Esophagus muscularis mucosa (tissue), 3 donors: ENCODE results near the gene RNF220.

Source experiments
- CTCF ChIP-seq, 3 experiments: fragments of 200-600 bp in 2 of 3; fragments of 450-650 bp in 1 of 3; sonication (generic) in 2 of 3; IDR thresholded peaks; one replicate each; pipeline ENCODE4 v1.5.1; 2017 to 2019; ENCODE audit warnings: antibody characterized with exemption in 3 of 3, mild to moderate bottlenecking in 2 of 3, moderate library complexity in 1 of 3
- POLR2A ChIP-seq: fragments of 450-650 bp; IDR thresholded peaks from one replicate; pipeline ENCODE4 v1.6.1; 2017; ENCODE audit warnings: antibody characterized with exemption, moderate library complexity, mild to moderate bottlenecking, low read depth
- POLR2AphosphoS5 ChIP-seq, 2 donors: sonication (generic); formaldehyde crosslinking; IDR thresholded peaks; one replicate each; pipeline ENCODE4 v1.6.1; 2017; ENCODE audit warnings: antibody characterized with exemption in 2 of 2

DNA sequence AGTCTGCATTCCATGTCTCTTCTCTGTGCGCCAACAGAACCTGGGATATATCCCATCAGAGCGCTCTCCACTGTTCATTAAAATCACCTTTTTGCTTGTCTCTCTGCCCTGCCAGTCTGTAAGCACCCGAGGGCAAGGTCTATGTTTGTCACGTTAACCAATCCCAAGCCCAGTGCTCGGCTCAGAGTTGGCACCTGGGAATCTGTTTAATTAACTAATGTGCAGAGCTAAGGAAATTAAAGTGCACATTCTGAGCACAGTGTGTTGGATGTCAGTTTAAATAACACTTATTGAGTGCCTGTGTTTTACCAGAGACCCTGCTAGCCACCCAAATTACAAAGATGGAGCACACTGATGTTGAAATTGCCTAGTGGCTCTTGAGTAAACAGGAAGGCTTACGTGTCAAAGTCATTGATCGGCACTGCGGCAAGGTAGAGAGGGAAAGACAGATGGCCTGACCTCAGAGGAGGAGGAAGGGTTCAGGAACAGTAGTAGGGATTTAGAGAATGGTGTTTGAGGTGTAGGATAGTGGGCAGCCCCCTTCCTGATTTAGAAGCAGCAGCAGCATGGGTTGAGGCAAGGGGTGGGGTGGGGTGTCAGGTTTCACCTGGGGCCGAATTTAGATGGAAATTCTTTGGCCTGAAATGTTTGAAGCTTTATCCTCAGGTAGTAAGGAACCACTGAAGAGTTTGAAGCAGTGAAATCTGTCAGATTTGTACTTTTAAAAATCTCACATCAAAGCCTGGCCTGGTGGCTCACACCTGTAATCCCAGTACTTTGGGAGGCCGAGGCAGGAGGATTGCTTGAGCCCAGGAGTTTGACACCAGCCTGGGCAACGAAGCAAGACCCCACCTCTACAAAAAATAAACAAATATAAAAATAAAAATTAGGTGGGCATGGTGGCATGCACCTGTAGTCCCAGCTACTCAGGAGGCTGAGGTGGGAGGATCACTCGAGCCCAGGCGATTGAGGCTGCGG is 277.1 kb downstream of the RNF220 start:
- TF ChIP-seq CTCF (IDR thresholded peaks at IDR 0.05) (no peak), POLR2AphosphoS5 (IDR thresholded peaks at IDR 0.05) (no peak), POLR2A (no peak)
